Measurements from ENCODE around the gene PVALB. TPM values are rescaled to one million over a fixed set of nuclear protein-coding genes. Genes with fewer than 3 reads are reported as not detected.

The PVALB gene
- total RNA-seq, 1 donor from 2014 or later, result not detected

GRCh38 chr22:36759481-36760159, 57.2 kb downstream of the PVALB start:
- intact Hi-C loops (cut with micrococcal nuclease), result loop anchor here (5.0 kb wide), 1 partner anchor 212 kb away; no protein-coding TSS in a partner anchor

GRCh38 chr22:36758792-36759271, 58.0 kb downstream of the PVALB start:
- intact Hi-C loops (cut with micrococcal nuclease), result loop anchor here (5.0 kb wide), 1 partner anchor 212 kb away; no protein-coding TSS in a partner anchor

GRCh38 chr22:36757668-36758211, 59.1 kb downstream of the PVALB start:
- intact Hi-C loops (cut with micrococcal nuclease), result loop anchor here (1.0 to 5.0 kb wide), 5 partner anchors 19 to 287 kb away; partner anchors contain the start of gene IFT27

GRCh38 chr22:36756746-36757655, 59.8 kb downstream of the PVALB start:
- intact Hi-C loops (cut with micrococcal nuclease), result loop anchor here (1.0 to 5.0 kb wide), 5 partner anchors 19 to 287 kb away; partner anchors contain the start of gene IFT27

- intact Hi-C loops (cut with micrococcal nuclease), result loop anchor here (5.0 kb wide), 1 partner anchor 209 kb away; no protein-coding TSS in a partner anchor
Observed at GRCh38 chr22:36756031-36756430, 60.8 kb downstream of the PVALB start.

GRCh38 chr22:36755316-36755715, 61.5 kb downstream of the PVALB start:
- intact Hi-C loops (cut with micrococcal nuclease), result loop anchor here (5.0 kb wide), 1 partner anchor 208 kb away; no protein-coding TSS in a partner anchor

GRCh38 chr22:36754881-36755280, 62.0 kb downstream of the PVALB start:
- intact Hi-C loops (cut with micrococcal nuclease), result loop anchor here (5.0 kb wide), 1 partner anchor 208 kb away; no protein-coding TSS in a partner anchor

GRCh38 chr22:36753916-36754315, 62.9 kb downstream of the PVALB start:
- intact Hi-C loops (cut with micrococcal nuclease), result no loop called here

- intact Hi-C loops (cut with micrococcal nuclease), result no loop called here
Observed at GRCh38 chr22:36753120-36753802, 63.6 kb downstream of the PVALB start.

Other genes with a start within 250 kb of the PVALB start
- gene CACNG2, start 113.3 kb downstream of the PVALB start, total RNA-seq, result not detected in 2 replicates
- 28.0 and 28.4 TPM in 2 replicates for gene IFT27, start 40.9 kb downstream of the PVALB start, total RNA-seq
- gene NCF4, start 44.0 kb upstream of the PVALB start, total RNA-seq, result 66.5 and 70.4 TPM in 2 replicates
- gene CSF2RB, start 96.6 kb upstream of the PVALB start, total RNA-seq, result 37.5 and 40.1 TPM in 2 replicates
- gene TST, start 202.4 kb upstream of the PVALB start, total RNA-seq, result 7.0 and 9.5 TPM in 2 replicates
- gene MPST, start 202.7 kb upstream of the PVALB start, total RNA-seq, result 19.5 and 19.8 TPM in 2 replicates
- gene KCTD17, start 234.7 kb upstream of the PVALB start, total RNA-seq, result 51.1 and 55.3 TPM in 2 replicates

All from T-helper 1 cell treated with Interleukin-12 subunit alpha and Interleukin-12 subunit beta and Interleukin-4 antibody, amounts not matched to agents 30 ng/mL and 1 ng/mL, for 36 hours (primary cell).